Pulmonary artery endothelial cell (primary cell): ENCODE measurements around the gene TMCC3. TPM values are rescaled to one million over a fixed set of nuclear protein-coding genes. Genes with fewer than 3 reads are reported as not detected.
"Not testable (repeated sequence)": the region's sequence is repeated elsewhere in the genome, so short reads cannot be mapped to it uniquely, and the experiment has no call there.

Experiments
- DNase-seq: peaks from one replicate; pipeline ENCODE4 v3.0.0-alpha.2; 2011; ENCODE audit warnings: low read depth, low spot score
- total RNA-seq: library from RNA; depleted of rRNA; stranded (reverse); fragments of >200 nt; gene quantifications from 2 replicates; pipeline ENCODE4 v1.2.3, GENCODE V29; 2014

Gene TMCC3
- total RNA-seq, 1 donor from 2014 or later, result 30.7 TPM

DNA sequence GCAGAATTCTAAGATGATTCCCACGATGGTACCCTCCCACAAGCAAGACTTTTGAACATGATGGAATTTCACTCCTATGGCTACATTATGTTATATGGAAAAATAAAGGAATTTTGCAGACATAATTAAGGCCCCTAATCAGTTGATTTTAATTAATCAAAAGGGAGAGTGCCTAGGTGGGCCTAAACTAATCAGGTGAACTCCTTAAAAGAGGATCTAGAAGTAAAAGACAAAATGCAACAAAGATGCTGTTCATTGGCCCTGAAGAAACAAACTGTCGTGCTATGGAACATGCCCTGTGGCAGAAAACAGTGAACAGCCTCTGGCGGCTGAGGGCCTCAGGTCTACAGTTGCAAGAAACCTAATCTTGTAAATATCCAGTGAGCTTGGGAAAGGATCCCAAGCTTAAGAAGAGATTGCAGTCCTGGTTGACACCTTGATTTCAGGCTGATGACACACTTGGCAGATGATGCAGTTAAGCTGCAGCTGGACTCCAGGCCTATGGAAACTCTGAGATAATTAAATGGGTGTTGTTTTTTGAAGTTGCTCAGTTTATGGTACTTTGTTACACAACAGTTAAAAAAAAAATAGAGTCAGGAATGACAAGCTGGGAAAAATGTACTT, 13.8 kb downstream of the TMCC3 start:
- DNase-seq, result no peak

DNA sequence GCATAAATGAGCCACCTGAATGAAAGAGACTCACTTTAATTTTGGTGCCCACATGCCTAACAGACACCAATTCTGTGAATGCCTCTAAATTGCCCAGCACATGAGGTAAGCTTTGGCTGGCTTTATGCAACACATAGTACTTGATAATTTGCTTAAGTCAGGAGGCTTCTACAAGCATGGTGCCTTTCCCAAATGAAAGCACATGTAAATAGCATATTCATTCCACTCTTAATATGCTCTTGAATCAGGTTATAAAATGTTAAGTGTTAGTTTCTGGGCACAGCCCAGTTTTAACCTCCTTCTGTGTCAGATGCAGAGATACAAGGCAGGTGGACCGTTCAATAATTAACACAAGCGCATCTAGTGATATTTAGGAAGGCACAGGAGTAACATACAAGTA, 15.6 kb downstream of the TMCC3 start:
- DNase-seq, result no peak

DNA sequence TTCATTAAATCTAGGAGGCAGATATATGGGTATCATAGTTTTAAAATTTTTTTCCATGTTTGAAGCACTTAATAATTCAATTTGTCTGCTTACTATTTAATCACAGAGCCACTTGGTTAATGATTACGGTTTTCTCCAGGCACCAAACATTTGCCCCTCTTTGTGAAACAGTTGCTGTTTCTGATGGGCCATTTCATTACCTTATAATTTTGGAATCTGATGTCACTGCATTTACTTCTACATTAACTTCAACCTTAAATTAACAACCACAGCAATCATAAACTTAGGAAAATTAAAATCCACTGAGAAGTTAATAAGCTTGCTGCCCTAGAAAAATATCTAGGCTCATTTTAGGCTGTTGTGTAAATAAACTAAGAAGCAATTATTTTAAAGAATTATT, 17.0 kb downstream of the TMCC3 start:
- DNase-seq, result no peak

DNA sequence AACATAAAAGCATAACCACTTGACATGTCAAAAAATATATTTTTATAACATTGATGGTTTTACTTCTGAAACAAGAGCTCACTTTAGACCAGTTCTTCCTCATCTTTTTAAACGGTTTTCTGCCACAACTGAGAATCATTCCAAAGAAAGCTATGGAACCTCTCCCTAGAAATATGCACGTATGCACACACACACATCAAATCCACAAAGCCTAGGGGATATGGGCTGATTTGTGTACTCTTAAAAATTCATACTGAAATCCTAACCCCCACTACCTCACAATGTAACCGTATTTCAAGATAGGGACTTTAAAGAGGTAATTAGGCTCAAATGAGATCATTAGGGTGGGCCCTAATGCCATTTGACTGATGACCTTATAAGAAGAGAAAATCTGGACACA, 19.3 kb downstream of the TMCC3 start:
- no peak for DNase-seq

DNA sequence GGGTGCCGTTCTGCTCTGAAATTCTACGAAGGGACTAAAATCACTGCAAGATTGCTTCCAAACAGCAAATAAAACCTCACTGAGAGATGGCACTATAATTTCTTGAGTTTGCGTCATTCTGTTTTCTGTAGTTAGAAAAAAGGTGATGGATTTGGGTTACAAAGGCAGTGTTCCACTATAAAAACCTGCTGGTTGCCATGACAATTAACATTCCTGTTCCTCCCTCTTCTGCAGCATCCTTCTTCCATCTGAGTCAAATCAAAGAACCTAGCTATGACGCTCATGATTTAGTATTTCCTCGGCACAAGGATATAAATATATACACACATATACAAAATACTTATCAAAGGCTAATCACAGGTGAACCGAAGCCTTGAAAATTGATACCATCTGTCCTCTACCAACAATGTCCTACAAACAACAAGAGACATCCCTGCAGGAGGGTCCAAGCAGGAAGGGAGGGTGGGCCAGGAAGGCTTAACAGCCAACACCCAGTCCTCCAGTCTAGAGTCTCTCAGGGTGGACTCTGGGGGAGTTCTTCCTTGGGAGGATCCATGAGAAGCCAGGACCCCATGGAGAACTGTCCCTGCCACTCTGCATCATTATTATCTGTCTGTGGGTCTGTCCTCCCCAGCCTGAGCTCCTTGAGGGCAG, 21.4 kb downstream of the TMCC3 start:
- DNase-seq, result no peak

DNA sequence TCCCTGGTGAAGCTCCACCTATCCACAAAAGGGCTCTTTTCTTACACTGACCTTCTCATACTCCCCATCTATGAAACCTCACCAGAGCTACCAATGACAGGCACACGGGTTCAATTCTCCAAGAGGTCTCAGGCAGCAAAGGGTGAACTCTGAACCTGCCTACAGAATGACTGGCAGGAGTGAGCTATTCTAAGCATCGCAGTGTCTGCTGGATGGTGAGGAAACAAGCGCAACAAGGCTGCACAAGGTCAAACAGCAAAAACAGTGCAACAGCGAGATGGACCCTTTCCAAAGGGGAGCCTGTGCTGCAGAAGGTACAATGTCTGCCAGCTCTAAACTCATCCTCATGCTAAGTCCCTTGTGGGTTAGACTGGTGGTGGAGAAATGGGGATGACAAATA, 22.0 kb downstream of the TMCC3 start:
- DNase-seq, result no peak

DNA sequence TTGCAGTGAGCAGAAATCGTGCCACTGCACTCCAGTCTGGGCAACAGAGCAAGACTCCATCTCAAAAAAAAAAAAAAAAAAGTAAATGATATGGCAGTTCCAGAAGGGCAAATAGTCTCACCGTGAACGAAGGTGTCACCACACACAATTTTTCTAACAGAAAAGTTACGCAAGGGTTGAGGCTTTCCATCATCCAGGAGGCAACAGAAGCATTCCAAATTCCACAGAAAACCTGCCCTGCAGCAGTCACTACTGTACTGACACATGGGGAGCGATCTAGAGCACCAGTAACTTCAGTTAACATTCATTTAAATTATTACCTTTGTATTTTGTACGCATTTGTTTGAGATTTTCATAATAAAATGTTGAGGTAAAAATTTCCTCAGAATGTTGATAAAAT, 24.8 kb downstream of the TMCC3 start:
- DNase-seq, result no peak

DNA sequence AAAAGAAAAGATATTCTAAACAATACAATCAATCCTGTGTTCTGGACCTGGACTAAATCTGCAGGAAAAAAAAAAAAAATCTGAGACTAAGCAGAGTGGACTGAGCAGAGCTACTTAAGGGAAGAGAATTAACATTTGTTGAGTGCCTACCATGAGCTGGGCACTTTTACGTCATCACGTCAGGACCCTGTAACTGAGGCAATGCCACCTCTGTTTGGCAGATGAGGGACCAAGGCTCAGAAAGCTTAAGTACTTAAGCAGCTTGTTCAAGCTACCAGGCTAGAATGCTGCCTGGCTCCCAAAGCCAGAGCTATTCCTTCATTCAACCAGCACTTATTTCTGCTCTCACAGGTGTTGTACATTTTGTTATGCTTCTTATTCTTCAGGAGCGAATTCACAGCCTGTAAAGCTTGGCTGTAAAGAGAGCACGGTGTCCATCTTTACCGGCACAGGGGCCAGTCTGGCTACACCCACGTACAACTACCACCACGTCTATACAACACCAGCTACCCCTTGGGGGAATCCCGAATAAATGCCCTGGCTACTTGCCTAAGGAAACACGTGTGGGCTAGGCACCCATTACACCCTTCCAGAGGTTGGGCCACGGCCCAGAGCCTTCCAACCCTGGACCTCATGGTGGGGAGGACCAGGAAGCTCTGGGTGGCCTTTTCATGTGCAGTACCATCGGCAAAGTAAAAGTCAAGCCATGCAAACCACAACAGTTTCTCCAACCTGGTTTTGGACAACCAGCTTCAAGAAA, 27.0 kb downstream of the TMCC3 start:
- DNase-seq, result no peak

DNA sequence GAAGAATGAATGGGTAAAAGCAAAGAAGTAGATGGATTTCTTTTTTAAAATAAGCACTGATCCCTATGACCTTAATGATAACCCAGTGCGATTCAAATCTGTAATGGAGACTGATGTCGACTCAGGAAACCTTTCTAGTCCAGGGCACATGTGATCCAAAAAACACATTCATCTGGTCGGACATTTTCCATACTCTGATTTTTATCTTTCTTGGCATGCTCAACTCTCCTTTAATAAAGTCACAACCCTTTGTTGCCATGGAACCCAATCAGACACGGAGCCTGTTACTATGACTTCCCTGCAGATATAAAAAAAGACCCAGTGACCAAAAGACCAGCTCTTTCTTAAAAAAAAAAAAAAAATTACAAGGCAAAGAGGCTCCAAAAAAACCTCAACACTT, 27.9 kb downstream of the TMCC3 start:
- DNase-seq, result peak; percentile 73

DNA sequence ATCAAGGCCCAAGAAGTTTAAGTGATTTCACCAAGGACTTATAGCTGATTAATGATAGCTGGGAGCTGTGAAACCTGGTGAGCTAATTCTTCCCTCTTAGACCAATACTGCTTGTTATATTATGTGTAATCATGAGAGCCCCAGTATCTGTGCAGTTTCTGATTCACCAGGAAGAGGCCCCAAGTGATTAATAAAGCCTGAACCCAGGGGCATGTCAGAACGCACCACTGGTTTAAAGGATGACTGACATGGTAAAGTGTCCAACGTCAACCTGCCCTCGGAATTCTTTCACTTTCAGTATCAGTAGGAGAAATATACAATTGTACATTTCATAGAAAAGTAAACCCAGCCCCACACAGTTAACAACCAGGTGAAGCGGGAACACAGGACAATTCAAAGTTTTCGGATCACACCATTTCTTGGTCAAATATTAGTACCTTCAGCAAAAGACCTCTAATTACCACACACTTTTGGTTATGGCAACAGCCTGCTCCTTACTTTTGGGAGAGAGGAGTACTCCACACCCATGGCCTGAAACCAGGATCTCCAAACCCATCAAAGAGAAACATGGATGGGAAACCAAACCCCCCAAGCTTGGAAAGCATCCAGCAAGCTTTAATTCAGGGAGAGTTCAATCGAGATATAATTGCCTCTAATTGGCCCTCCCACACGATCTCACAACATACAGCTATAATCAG, 28.5 kb downstream of the TMCC3 start:
- DNase-seq, result peak; percentile 49

DNA sequence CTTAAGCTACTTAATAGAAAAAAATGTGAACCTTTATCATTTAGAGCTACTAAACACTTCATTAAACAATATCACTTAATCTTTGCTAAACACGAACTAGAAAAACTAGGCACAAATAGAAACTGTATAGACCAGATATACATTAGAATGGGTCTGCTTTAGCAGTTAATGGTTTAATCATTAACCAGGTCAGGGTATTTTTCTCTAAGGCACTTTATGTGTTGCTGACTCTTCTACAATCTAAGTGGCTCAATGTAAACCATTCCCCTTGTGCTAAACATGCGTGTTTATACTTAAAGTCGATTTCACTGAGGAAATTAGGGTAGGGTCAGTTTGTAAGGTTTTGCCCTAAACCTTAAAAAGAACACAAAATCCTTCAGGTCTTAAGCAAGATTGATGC, 29.7 kb downstream of the TMCC3 start:
- DNase-seq, result no peak

DNA sequence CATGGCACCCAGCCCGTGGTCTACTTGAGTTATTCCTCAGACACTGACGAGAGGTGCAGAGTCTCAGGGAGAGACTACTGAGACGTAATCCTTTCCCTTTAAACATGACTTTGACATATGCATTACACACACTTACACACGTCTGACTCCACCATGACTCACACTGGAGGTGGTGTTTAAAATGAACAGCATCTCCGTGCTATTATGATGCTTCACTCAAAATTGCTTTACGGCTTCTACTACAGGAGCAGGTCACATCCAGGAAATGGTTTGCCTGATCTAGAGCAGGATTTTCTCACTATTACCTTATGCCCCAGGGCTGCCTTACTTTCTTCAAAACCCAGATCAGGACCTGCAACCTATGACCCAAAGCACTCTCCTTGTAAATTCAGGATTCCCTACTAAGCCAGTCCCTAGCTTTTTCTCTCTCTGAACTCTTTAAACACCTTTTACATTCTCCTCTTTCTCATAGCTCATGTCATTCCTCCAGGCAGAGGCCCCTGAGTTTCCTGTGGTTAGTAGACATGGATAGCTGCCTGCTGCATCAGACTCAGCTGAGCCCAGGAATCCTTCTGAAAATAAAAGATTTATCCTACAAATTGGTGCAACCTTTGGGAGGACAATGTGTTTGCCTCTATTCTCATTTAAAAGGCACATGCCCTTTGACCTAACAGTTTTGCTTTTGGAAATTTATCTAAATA, 31.2 kb downstream of the TMCC3 start:
- no peak for DNase-seq

DNA sequence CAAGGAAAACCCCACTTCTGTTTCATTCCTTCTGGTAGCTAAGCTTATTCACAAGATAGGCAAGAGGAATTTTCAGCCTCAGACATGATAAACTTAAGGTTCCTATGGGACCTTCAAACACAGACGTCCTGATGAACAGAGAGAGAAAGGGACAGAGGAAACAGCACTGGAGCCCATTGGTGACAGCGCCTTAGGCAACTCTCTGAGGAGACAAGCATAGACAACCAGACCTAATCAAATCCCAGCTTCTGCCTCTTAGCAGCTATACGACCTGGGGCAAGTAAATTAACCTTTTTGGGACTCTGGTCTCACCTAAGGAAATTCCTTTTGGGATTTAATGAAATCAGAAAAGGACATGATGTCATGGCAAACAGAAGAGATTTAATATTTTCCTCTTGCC, 33.3 kb downstream of the TMCC3 start:
- no peak for DNase-seq

DNA sequence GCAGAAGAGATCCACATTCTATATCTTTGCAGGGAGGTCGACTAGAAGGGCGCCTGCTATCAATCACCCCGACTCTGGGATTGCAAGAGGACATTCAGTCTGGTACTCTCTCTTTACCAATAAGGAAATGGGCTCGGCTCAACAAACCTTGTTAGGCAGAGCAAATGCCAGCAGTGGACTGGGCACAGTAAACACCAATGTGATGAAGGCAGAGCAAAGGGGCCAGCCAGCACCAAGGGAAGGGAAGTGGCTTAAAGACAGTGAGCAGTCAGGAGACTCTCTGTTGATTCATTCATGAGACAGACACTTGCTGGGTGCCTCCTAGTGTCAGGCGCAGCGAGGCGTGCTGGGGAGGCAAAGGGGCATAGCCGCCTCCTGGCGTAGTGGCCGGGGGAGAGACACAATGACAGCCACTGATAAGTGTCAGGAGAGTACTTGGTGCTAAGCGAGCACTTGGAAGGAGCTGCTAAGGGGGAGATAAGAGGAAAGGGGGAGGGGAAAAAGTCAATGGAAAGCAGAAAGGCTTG, 34.1 kb downstream of the TMCC3 start:
- no peak for DNase-seq

DNA sequence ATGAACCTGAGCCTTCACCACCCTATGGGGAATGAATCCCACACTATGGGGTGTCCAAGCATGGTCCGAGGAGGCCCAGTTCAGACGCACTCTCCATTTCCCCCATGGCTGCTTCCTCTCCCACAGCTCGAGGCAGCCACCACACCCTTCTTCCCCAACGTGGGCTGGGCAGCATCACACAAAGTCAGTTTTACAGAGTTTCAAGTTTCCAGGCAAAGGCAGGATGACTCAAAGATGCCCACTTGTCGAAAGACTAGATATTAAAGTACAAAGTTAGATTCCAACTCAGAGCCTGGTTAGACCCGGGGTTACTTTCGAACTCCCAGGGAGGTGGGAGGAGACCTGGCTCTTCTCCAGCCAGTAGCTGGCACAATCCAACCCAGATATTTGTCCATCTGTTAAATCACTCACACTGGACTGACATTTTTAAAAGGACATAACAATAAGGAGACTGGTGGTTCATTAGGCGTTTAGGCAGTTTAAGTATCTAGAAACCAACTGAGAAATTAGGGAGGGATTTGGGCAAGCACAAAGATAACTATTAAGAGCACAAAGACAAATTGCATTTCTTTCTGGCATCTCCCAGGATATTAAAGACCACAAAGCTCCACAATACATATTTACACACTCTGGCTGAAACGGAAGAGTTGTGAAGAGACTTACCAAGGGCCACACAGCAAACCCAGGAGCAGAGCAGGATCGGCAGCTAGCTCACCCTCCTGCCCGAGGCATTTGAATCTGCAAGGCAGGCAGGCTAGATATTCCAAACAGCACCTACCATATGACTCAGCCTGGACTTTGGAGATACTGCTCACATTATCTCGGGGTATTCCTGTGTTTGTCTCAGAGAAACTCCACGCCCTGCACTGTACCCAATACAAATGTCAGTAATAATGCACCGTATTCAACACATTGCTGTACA, 34.8 kb downstream of the TMCC3 start:
- no peak for DNase-seq

DNA sequence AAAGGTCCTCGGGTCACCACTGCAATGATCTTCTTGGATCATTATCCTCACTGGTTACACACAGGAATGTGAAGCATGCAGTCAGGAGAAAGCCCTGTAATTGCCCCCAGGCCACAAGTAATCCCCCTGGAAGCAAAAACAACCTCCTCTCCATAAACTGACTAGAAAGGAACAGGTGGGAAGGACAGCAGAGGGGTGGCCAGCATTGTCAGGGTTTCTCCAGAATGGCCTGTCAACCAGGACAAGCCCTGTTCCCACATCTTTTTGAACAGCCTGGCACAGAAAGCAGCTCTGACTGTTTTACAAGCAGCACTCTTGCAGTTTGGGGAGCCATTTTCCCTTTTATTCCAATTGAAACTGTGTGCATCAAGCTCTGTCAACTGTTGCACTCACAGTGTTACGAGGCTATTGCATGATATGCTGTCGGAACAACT, 36.1 kb downstream of the TMCC3 start:
- DNase-seq, result no peak

DNA sequence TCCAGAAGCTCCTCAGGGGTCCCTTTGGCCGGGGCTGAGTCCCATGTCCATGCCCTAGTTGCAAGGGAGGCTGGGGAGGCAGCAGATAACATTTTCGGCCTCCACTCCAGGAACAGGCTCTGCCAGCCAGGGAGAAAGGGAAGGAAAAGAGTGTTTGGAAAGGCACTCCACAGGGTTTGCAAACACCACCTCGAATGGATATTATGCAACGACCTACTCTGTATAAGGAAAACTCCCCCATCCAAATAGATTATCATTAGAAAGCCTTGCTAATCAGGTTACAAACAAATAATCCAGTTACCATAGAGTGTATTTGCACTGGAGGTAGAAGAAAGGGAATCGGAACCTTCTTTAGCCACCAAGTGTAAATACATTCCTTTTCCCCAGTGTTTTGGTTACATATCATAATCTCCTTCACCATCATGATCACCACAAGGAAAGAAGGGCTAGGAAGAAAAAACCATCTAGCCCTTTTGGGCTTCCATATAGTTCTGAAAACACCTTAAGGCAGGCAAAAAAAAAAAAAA, 40.4 kb downstream of the TMCC3 start:
- DNase-seq, result no peak

DNA sequence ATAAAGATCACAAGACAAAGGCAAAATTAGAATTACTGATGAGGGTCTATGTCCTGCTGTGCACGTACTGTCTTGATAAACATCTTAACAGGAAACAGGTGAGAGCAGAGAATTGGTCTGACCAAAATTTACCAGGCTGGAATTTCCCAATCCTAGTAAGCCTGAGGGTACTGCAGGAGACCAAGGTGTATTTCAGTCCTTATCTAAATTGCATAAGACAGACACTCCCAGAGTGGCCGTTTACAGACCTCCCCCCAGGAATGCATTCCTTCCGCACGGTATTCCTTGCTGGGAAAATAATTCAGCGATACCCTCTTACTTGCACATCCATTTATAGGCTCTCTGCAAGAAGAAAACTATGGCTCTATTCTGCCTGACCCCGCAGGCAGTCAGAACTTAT, 43.5 kb downstream of the TMCC3 start:
- not testable (repeated sequence) for DNase-seq

DNA sequence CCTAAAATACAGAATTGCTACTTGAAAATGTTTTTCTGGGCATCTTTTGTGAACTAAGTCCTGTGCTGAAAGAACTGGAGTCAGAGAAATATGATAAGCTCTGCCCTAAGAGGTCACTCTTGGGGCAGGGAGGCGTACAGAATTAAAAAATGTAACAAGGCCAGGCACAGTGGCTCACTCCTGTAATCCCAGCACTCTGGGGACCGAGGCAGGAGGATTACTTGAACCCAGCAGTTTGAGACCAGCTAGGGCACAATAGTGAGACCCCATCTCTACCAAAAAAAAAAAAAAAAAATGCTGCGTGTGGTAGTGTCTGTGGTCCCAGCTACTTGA, 46.0 kb downstream of the TMCC3 start:
- DNase-seq, result no peak
